ENCODE results near the gene AGAP1.

GRCh38 chr2:235458839-235459273 is 35.0 kb upstream of the AGAP1 start:
- TF ChIP-seq CTCF (IDR thresholded peaks at IDR 0.05) = no peak
- no peak for TF ChIP-seq POLR2A (IDR thresholded peaks at IDR 0.05)
- no peak for TF ChIP-seq POLR2AphosphoS5 (IDR thresholded peaks at IDR 0.05; ENCODE audit: insufficient read depth in 1 of 2, low read depth in 1 of 2)

Data from vagina (tissue), 2 donors.